A549 (cell line): ENCODE measurements around the gene CER1. TPM values are rescaled to one million over a fixed set of nuclear protein-coding genes. Genes with fewer than 3 reads are reported as not detected.

Source experiments
- ATAC-seq, 2 experiments: fragments of 200-7000 bp in 1 of 2; fragments of >200 bp in 1 of 2; cut with Nextera tagmentation in 1 of 2; cut with Tn5 transposase in 1 of 2; 3 replicates each; pipeline versions ENCODE4 v1.8.0 to v1.9.1; 2018 to 2020; ENCODE audit warnings: mild to moderate bottlenecking in 1 of 2, moderate library complexity in 1 of 2
- CTCF ChIA-PET: fragments of 300-600 bp; sonication (Branson Sonifier 250); formaldehyde crosslinking; extraction: SDS; loops from one replicate; lab custom pipeline; 2021; ENCODE audit warnings: antibody characterized with exemption, inconsistent platforms; lab: Yijun Ruan, JAX
- POLR2A ChIA-PET: fragments of 350-600 bp; formaldehyde crosslinking; extraction: SDS; loops from one replicate; lab custom pipeline; 2021; ENCODE audit warnings: antibody characterized with exemption, inconsistent platforms; lab: Yijun Ruan, JAX
- DNase-seq, 2 experiments: peaks; one replicate each; pipeline versions ENCODE4 v3.0.0 to v3.0.0-alpha.2; 2011 to 2016; ENCODE audit warnings: low read depth in 1 of 2, low spot score in 1 of 2
- FAIRE-seq: peaks from 2 replicates; lab custom pipeline; 2011; peaks lifted over from hg19 to GRCh38; lab: Jason Lieb, UNC
- H3K27ac ChIP-seq, 2 experiments: fragments of >200 bp; sonication (Bioruptor Twin); formaldehyde crosslinking; 3 replicates each; pipeline ENCODE4 v1.5.1; 2016 to 2017
- H3K4me1 ChIP-seq: fragments of >200 bp; sonication (Bioruptor Twin); formaldehyde crosslinking; 3 replicates; pipeline ENCODE4 v1.6.1; 2016
- H3K4me2 ChIP-seq: fragments of >200 bp; sonication (Bioruptor Twin); formaldehyde crosslinking; 3 replicates; pipeline ENCODE4 v1.6.1; 2016
- H3K4me3 ChIP-seq: fragments of >200 bp; sonication (Bioruptor Twin); formaldehyde crosslinking; 3 replicates; pipeline ENCODE4 v1.5.1; 2016
- H3K9me3 ChIP-seq: fragments of >200 bp; sonication (Bioruptor Twin); formaldehyde crosslinking; 3 replicates; pipeline ENCODE4 v1.6.1; 2016
- ATOH8 ChIP-seq: fragments of 250-450 bp; sonication (Bioruptor Pico); IDR thresholded peaks from 2 replicates; pipeline ENCODE4 v1.5.0; 2020; ENCODE audit warnings: low read depth, mild to moderate bottlenecking, moderate library complexity
- CBX8 ChIP-seq: fragments of 200-600 bp; sonication (generic); IDR thresholded peaks from 2 replicates; pipeline ENCODE4 v1.6.1; 2016
- CHD2 ChIP-seq: fragments of 150-350 bp; IDR thresholded peaks from 2 replicates; pipeline ENCODE4 v1.6.1; 2014; ENCODE audit warnings: low read length; ENCODE audit not compliant: partially characterized antibody
- CHD4 ChIP-seq: fragments of 200-600 bp; sonication (generic); IDR thresholded peaks from 2 replicates; pipeline ENCODE4 v1.6.1; 2016; ENCODE audit warnings: antibody characterized with exemption, mild to moderate bottlenecking, borderline replicate concordance
- E2F6 ChIP-seq: IDR thresholded peaks from 2 replicates; pipeline ENCODE4 v1.6.1; 2012; ENCODE audit warnings: low read depth, borderline replicate concordance
- ELK1 ChIP-seq: fragments of 150-350 bp; IDR thresholded peaks from 2 replicates; pipeline ENCODE4 v1.6.1; 2014; ENCODE audit warnings: low read depth, mild to moderate bottlenecking, low read length
- FOSB ChIP-seq: fragments of 250-450 bp; sonication (Bioruptor Pico); IDR thresholded peaks from 2 replicates; pipeline ENCODE4 v1.5.0; 2020; ENCODE audit warnings: mild to moderate bottlenecking, moderate library complexity
- FOXS1 ChIP-seq: fragments of 250-450 bp; sonication (Bioruptor Pico); IDR thresholded peaks from 2 replicates; pipeline ENCODE4 v1.5.0; 2020; ENCODE audit warnings: mild to moderate bottlenecking, moderate library complexity
- GATA3 ChIP-seq: IDR thresholded peaks from 2 replicates; pipeline ENCODE4 v1.6.1; 2012; ENCODE audit warnings: borderline replicate concordance
- HES2 ChIP-seq: fragments of >200 bp; sonication (Bioruptor Twin); formaldehyde crosslinking; IDR thresholded peaks from 2 replicates; pipeline ENCODE4 v1.6.1; 2016
- HEYL ChIP-seq: fragments of 250-450 bp; sonication (Bioruptor Pico); IDR thresholded peaks from 2 replicates; pipeline ENCODE4 v1.8.0; 2021; ENCODE audit warnings: mild to moderate bottlenecking, moderate library complexity
- HMGXB4 ChIP-seq: fragments of 250-450 bp; sonication (Bioruptor Pico); IDR thresholded peaks from 2 replicates; pipeline ENCODE4 v1.5.0; 2021; ENCODE audit warnings: mild to moderate bottlenecking, moderate library complexity, borderline replicate concordance
- HOXA7 ChIP-seq: fragments of 250-450 bp; sonication (Bioruptor Pico); IDR thresholded peaks from 2 replicates; pipeline ENCODE4 v1.5.0; 2020; ENCODE audit warnings: mild to moderate bottlenecking, moderate library complexity
- KDM5A ChIP-seq: fragments of 200-600 bp; sonication (generic); IDR thresholded peaks from 2 replicates; pipeline ENCODE4 v1.6.1; 2016; ENCODE audit warnings: antibody characterized with exemption, mild to moderate bottlenecking
- NR3C1 ChIP-seq: fragments of >200 bp; sonication (Bioruptor Twin); formaldehyde crosslinking; IDR thresholded peaks from 3 replicates; pipeline ENCODE4 v1.6.1; 2017
- PHF8 ChIP-seq: fragments of 200-600 bp; sonication (generic); IDR thresholded peaks from 2 replicates; pipeline ENCODE4 v1.6.1; 2016; ENCODE audit warnings: low read depth, mild to moderate bottlenecking, antibody characterized with exemption, moderate library complexity, borderline replicate concordance
- POLR2A ChIP-seq: IDR thresholded peaks from 2 replicates; pipeline ENCODE4 v1.6.1; 2012; ENCODE audit warnings: mild to moderate bottlenecking, low read length
- POLR2AphosphoS2 ChIP-seq: conservative IDR thresholded peaks from 2 replicates; pipeline ENCODE4 v1.6.1; 2012; ENCODE audit warnings: low read length, improper control_type of control experiment, inconsistent platforms
- RAD21 ChIP-seq, 2 experiments: fragments of >200 bp in 1 of 2; sonication (Bioruptor Twin) in 1 of 2; formaldehyde crosslinking in 1 of 2; IDR thresholded peaks in 1 of 2; conservative IDR thresholded peaks in 1 of 2; 2 replicates in 1 of 2; 3 replicates in 1 of 2; pipeline ENCODE4 v1.6.1; 2012 to 2018; ENCODE audit warnings: inconsistent platforms in 1 of 2
- RCOR1 ChIP-seq: fragments of 150-350 bp; IDR thresholded peaks from 2 replicates; pipeline ENCODE4 v1.6.1; 2014; ENCODE audit warnings: antibody characterized with exemption, low read length, low read depth
- SMC3 ChIP-seq: fragments of >200 bp; sonication (Bioruptor Twin); formaldehyde crosslinking; IDR thresholded peaks from 3 replicates; pipeline ENCODE4 v1.6.1; 2018; ENCODE audit warnings: inconsistent platforms
- SREBF2 ChIP-seq: fragments of 450-650 bp; IDR thresholded peaks from 2 replicates; pipeline ENCODE4 v1.6.1; 2014; ENCODE audit warnings: mild to moderate bottlenecking, moderate library complexity
- ZC3H11A ChIP-seq: fragments of 450-650 bp; IDR thresholded peaks from 2 replicates; pipeline ENCODE4 v1.6.1; 2014; ENCODE audit warnings: antibody characterized with exemption, mild to moderate bottlenecking
- ZFP36 ChIP-seq: fragments of 450-650 bp; IDR thresholded peaks from 2 replicates; pipeline ENCODE4 v1.6.1; 2014; ENCODE audit warnings: borderline replicate concordance; ENCODE audit not compliant: partially characterized antibody
- ZSCAN20 ChIP-seq: fragments of 250-450 bp; sonication (Bioruptor Pico); IDR thresholded peaks from 2 replicates; pipeline ENCODE4 v1.8.0; 2022; ENCODE audit warnings: mild to moderate bottlenecking, moderate library complexity
- WGBS: methylation state at CpG from one replicate; pipeline ENCODE4 v1.1.6; 2017; ENCODE audit errors: missing lambda C conversion rate; 5-methylcytosine and 5-hydroxymethylcytosine counted together
- polyA plus RNA-seq, 4 experiments: library from polyadenylated mRNA; depleted of rRNA in 3 of 4; stranded (reverse); fragments of >200 nt; fragmentation: RNase III in 1 of 4; extraction: RNeasy Plus Mini Kit Qiagen cat#74134 plus additional on column Dnase treatment in 1 of 4; gene quantifications; 2 replicates in 3 of 4; 3 replicates in 1 of 4; pipeline ENCODE4 v1.2.3, GENCODE V29; 2011 to 2017

Gene CER1
- polyA plus RNA-seq, 2 of the 4 experiments (the other 2 are of a cell fraction), result not detected

GRCh38 chr9:14692470-14693250 lies 29.9 kb downstream of the CER1 start:
- Histone ChIP-seq H3K4me2 (peak overlapping the region; percentile 66), H3K27ac (peak overlapping the region; percentile 85 to 90), H3K4me3 (peak overlapping the region; percentile 80), H3K9me3 (no peaks in the 10 kb centered on the region), H3K4me1 (peaks cover 14% of the 10 kb centered on the region; the same call in 1 of the 3 replicates)
- DNase-seq (peak; percentile 5 to 10), ATAC-seq (peak; percentile 13 to 68; a peak in 5 of 6 replicates), FAIRE-seq (no peak)
- POLR2A ChIA-PET, result no interaction called here
- TF ChIP-seq RCOR1, result no peak
- no peak for TF ChIP-seq ZC3H11A
- TF ChIP-seq RAD21 (conservative IDR thresholded peaks at IDR 0.05 in 1 of 2, IDR thresholded peaks at IDR 0.05 in 1 of 2), result no peak
- no peak for TF ChIP-seq PHF8
- no peak for TF ChIP-seq FOXS1
- TF ChIP-seq CHD2, result no peak
- TF ChIP-seq CBX8, result no peak
- no peak for TF ChIP-seq ZFP36
- CTCF ChIA-PET, result interaction anchor here (1.0 kb wide), 1 partner anchor 22 kb away, joined by 6 read pairs; no protein-coding TSS in a partner anchor
- WGBS, result 8% methylated on average over 21 of the region's 35 CpGs

GRCh38 chr9:14690948-14691730 lies 31.4 kb downstream of the CER1 start:
- Histone ChIP-seq H3K4me3 (no peak overlapping the region), H3K27ac (no peak overlapping the region), H3K4me2 (no peak overlapping the region), H3K4me1 (peaks cover 14% of the 10 kb centered on the region; the same call in 1 of the 3 replicates), H3K9me3 (no peaks in the 10 kb centered on the region)
- CTCF ChIA-PET, result no interaction called here
- DNase-seq (no peak), FAIRE-seq (peak; percentile 51), ATAC-seq (no peak)
- 90% methylated on average over 7 of the region's 7 CpGs for WGBS
- POLR2A ChIA-PET, result no interaction called here
- TF ChIP-seq POLR2A (no peak), FOSB (no peak), ELK1 (no peak), SMC3 (no peak), ZSCAN20 (no peak), ATOH8 (CRISPR knock-in tag) (no peak), HOXA7 (no peak)

GRCh38 chr9:14687042-14687719 lies 35.4 kb downstream of the CER1 start:
- ATAC-seq, result no peak
- Histone ChIP-seq H3K4me2 (no peak overlapping the region), H3K4me1 (peaks cover 8% of the 10 kb centered on the region; the same call in 1 of the 3 replicates), H3K9me3 (no peaks in the 10 kb centered on the region), H3K27ac (no peak overlapping the region), H3K4me3 (no peak overlapping the region)
- WGBS, result 83% methylated on average over 12 of the region's 12 CpGs
- no peak for DNase-seq
- ChIA-PET POLR2A (no interaction called here), CTCF (interaction anchor here (1.5 kb wide), 1 partner anchor 26 kb away, joined by 4 read pairs; no protein-coding TSS in a partner anchor)
- no peak for FAIRE-seq
- TF ChIP-seq HES2 (no peak), POLR2AphosphoS2 (no peak), CHD4 (no peak), FOSB (no peak), CHD2 (no peak), GATA3 (no peak), NR3C1 (no peak), HEYL (no peak), KDM5A (no peak), HMGXB4 (CRISPR knock-in tag) (no peak), RAD21 (conservative IDR thresholded peaks at IDR 0.05 in 1 of 2, IDR thresholded peaks at IDR 0.05 in 1 of 2) (no peak), ELK1 (no peak), E2F6 (no peak), SREBF2 (no peak)
